Right hindlimb (tissue), 1 donor: ENCODE results near the gene RPP25L.

Experiments used
- DNase-seq: peaks from one replicate; pipeline ENCODE4 v3.0.0-alpha.2; 2018

Gene RPP25L

GRCh38 chr9:34610434-34611206, 1.3 kb downstream of the RPP25L start:
- no peak for DNase-seq

GRCh38 chr9:34607331-34607730, 4.6 kb downstream of the RPP25L start:
- DNase-seq: no peak

- DNase-seq: no peak
These were observed 5.0 kb downstream of the RPP25L start for GRCh38 chr9:34606905-34607304.

- no peak for DNase-seq
These were observed 5.7 kb downstream of the RPP25L start for GRCh38 chr9:34606190-34606589.

GRCh38 chr9:34603610-34604231, 8.2 kb downstream of the RPP25L start:
- peak; percentile 85 for DNase-seq

GRCh38 chr9:34601937-34602573, 9.8 kb downstream of the RPP25L start:
- DNase-seq: no peak

GRCh38 chr9:34600908-34601307, 11.0 kb downstream of the RPP25L start:
- DNase-seq: no peak

- no peak for DNase-seq
These were observed 12.4 kb downstream of the RPP25L start for GRCh38 chr9:34599546-34599945.

- no peak for DNase-seq
These were observed 17.7 kb downstream of the RPP25L start for GRCh38 chr9:34594177-34594576.

GRCh38 chr9:34592895-34593601, 18.8 kb downstream of the RPP25L start:
- peak; percentile 79 for DNase-seq

GRCh38 chr9:34591917-34592866, 19.7 kb downstream of the RPP25L start:
- DNase-seq: no peak

GRCh38 chr9:34591248-34591916, 20.5 kb downstream of the RPP25L start:
- DNase-seq: peak; percentile 90

GRCh38 chr9:34590381-34591247, 21.3 kb downstream of the RPP25L start:
- peak; percentile 57 for DNase-seq

GRCh38 chr9:34589636-34590380, 22.1 kb downstream of the RPP25L start, which contains the start of gene CNTFR:
Gene CNTFR (minus strand): TSS chr9:34589724. CDS start chr9:34568981, 20,743 bp downstream.
- DNase-seq: peak; percentile 77

- DNase-seq: no peak
These were observed 22.9 kb downstream of the RPP25L start for GRCh38 chr9:34588671-34589635.

- no peak for DNase-seq
These were observed 24.6 kb downstream of the RPP25L start for GRCh38 chr9:34587271-34587670.

GRCh38 chr9:34585946-34586669, 25.8 kb downstream of the RPP25L start:
- no peak for DNase-seq

GRCh38 chr9:34584970-34585369, 26.9 kb downstream of the RPP25L start:
- no peak for DNase-seq
